Upper lobe of right lung (tissue), 1 donor: ENCODE data around the gene PCP2. TPM values are rescaled to one million over a fixed set of nuclear protein-coding genes. Genes with fewer than 3 reads are reported as not detected.
A peak's percentile ranks its signal among the peaks of the same experiment; 100 is the strongest.

Experiments
- ATAC-seq: fragments of 200-7000 bp; cut with Tn5 transposase; one replicate; pipeline ENCODE4 v1.9.1; 2020; ENCODE audit warnings: mild to moderate bottlenecking, moderate library complexity
- DNase-seq: peaks from one replicate; pipeline ENCODE4 v3.0.0-alpha.2; 2020
- H3K27ac ChIP-seq: fragments of 200-600 bp; one replicate; pipeline ENCODE4 v1.8.0; 2022
- H3K27me3 ChIP-seq: fragments of 200-600 bp; one replicate; pipeline ENCODE4 v1.8.0; 2022; ENCODE audit warnings: mild to moderate bottlenecking
- H3K36me3 ChIP-seq: fragments of 200-600 bp; one replicate; pipeline ENCODE4 v1.8.0; 2022
- H3K4me1 ChIP-seq: fragments of 200-600 bp; one replicate; pipeline ENCODE4 v1.8.0; 2022
- H3K4me3 ChIP-seq: fragments of 200-600 bp; one replicate; pipeline ENCODE4 v1.8.0; 2022; ENCODE audit warnings: mild to moderate bottlenecking
- H3K9me3 ChIP-seq: fragments of 200-600 bp; one replicate; pipeline ENCODE4 v1.8.0; 2022
- CTCF ChIP-seq: fragments of 200-600 bp; IDR thresholded peaks from one replicate; pipeline ENCODE4 v1.8.0; 2022; ENCODE audit warnings: antibody characterized with exemption
- intact Hi-C: fragments of 100-400 bp; cut with DNase I; formaldehyde crosslinking; loops from one replicate; pipeline ENCODE4 v1.11.0; 2022
- total RNA-seq: library from RNA; stranded (reverse); fragmentation: NEBNext Ultra II Directional; extraction: Animal tissue kit (Norgen Biotek cat#: 25700); gene quantifications from one replicate; pipeline ENCODE4 v1.2.1, GENCODE V29; 2021
- donor health status: DM: no; HTN: yes; CAD: no; lungs with severe emphysema.

The PCP2 gene
- total RNA-seq, 1 donor from 2014 or later, result 3.5 TPM

GRCh38 chr19:7629347-7630054 is 4.0 kb downstream of the PCP2 start, which contains the start of the genes PET100 and XAB2:
Gene PET100, plus strand, starts transcription at chr19:7629793. Its CDS starts 41 bp downstream, at chr19:7629834.
Gene XAB2, minus strand, starts transcription at chr19:7629545. Its CDS starts 18 bp downstream, at chr19:7629527.
- DNase-seq (peak; percentile 95), ATAC-seq (peak; percentile 96)
- peaks cover 18% of the 10 kb centered on the region for H3K4me1 ChIP-seq
- peak within 1 kb of the TSS; percentile 82 for H3K27ac ChIP-seq
- intact Hi-C loops, result no loop called here
- no peaks in the 10 kb centered on the region for H3K27me3 ChIP-seq
- TF ChIP-seq CTCF, result no peak
- peaks cover 32% of the 10 kb centered on the region for H3K36me3 ChIP-seq
- H3K4me3 ChIP-seq, result peak within 1 kb of the TSS; percentile 82
- H3K9me3 ChIP-seq, result no peaks in the 10 kb centered on the region

GRCh38 chr19:7628589-7629311 is 4.8 kb downstream of the PCP2 start:
- DNase-seq, result no peak
- H3K4me1 ChIP-seq, result peaks cover 18% of the 10 kb centered on the region
- peak overlapping the region; percentile 82 for H3K27ac ChIP-seq
- ATAC-seq, result no peak
- intact Hi-C loops, result no loop called here
- H3K36me3 ChIP-seq, result peaks cover 39% of the 10 kb centered on the region
- no peaks in the 10 kb centered on the region for H3K27me3 ChIP-seq
- no peak for TF ChIP-seq CTCF
- H3K4me3 ChIP-seq, result peak overlapping the region; percentile 82
- no peaks in the 10 kb centered on the region for H3K9me3 ChIP-seq

- H3K27me3 ChIP-seq, result no peaks in the 10 kb centered on the region
- no peak for TF ChIP-seq CTCF
These were observed 6.4 kb downstream of the PCP2 start for GRCh38 chr19:7627166-7627565.

GRCh38 chr19:7625763-7626372 is 7.7 kb downstream of the PCP2 start:
- ATAC-seq, result no peak
- no peak for TF ChIP-seq CTCF
- peak; percentile 64 for DNase-seq
- H3K4me3 ChIP-seq, result no peak overlapping the region
- intact Hi-C loops, result no loop called here
- H3K36me3 ChIP-seq, result peaks cover 61% of the 10 kb centered on the region
- no peaks in the 10 kb centered on the region for H3K27me3 ChIP-seq
- no peaks in the 10 kb centered on the region for H3K9me3 ChIP-seq
- no peak overlapping the region for H3K27ac ChIP-seq
- H3K4me1 ChIP-seq, result peaks cover 16% of the 10 kb centered on the region

More at GRCh38 chr19:7627166-7627565, 6.4 kb downstream of the PCP2 start:
- ATAC-seq (no peak), DNase-seq (no peak)
- peaks cover 18% of the 10 kb centered on the region for H3K4me1 ChIP-seq
- H3K36me3 ChIP-seq, result peaks cover 52% of the 10 kb centered on the region
- intact Hi-C loops, result no loop called here
- H3K4me3 ChIP-seq, result no peak overlapping the region
- no peak overlapping the region for H3K27ac ChIP-seq
- no peaks in the 10 kb centered on the region for H3K9me3 ChIP-seq

- peaks cover 8% of the 10 kb centered on the region for H3K4me1 ChIP-seq
- intact Hi-C loops, result no loop called here
- H3K27me3 ChIP-seq, result no peaks in the 10 kb centered on the region
- ATAC-seq (no peak), DNase-seq (no peak)
- H3K27ac ChIP-seq, result no peak overlapping the region
- no peaks in the 10 kb centered on the region for H3K9me3 ChIP-seq
- no peak overlapping the region for H3K4me3 ChIP-seq
- TF ChIP-seq CTCF, result no peak
- peaks cover 72% of the 10 kb centered on the region for H3K36me3 ChIP-seq
These were observed 8.7 kb downstream of the PCP2 start for GRCh38 chr19:7624810-7625209.
